Left lung (tissue), 10 donors: ENCODE measurements around the gene TMEM252. TPM values are rescaled to one million over a fixed set of nuclear protein-coding genes. Genes with fewer than 3 reads are reported as not detected.

ENCODE experiments used
- ATAC-seq: fragments of 200-7000 bp; cut with Tn5 transposase; one replicate; pipeline ENCODE4 v1.9.1; 2020; ENCODE audit warnings: moderate library complexity
- DNase-seq, 4 donors: peaks; one replicate each; pipeline ENCODE4 v3.0.0-alpha.2; 2013 to 2020
- H3K27ac ChIP-seq, 2 donors: fragments of 200-600 bp; sonication (generic) in 1 of 2; one replicate each; pipeline versions ENCODE4 v1.5.0 to v1.8.0; 2020 to 2021
- H3K27me3 ChIP-seq, 2 donors: fragments of 200-600 bp; sonication (generic) in 1 of 2; one replicate each; pipeline versions ENCODE4 v1.5.0 to v1.8.0; 2020 to 2021
- H3K36me3 ChIP-seq, 2 donors: fragments of 200-600 bp; sonication (generic) in 1 of 2; one replicate each; pipeline versions ENCODE4 v1.5.0 to v1.8.0; 2020 to 2021
- H3K4me1 ChIP-seq, 2 donors: fragments of 200-600 bp; one replicate each; pipeline ENCODE4 v1.8.0; 2021
- H3K4me3 ChIP-seq, 2 donors: fragments of 200-600 bp; sonication (generic) in 1 of 2; one replicate each; pipeline versions ENCODE4 v1.5.0 to v1.8.0; 2020 to 2021; ENCODE audit warnings: mild to moderate bottlenecking in 1 of 2
- H3K9me3 ChIP-seq, 2 donors: fragments of 200-600 bp; sonication (generic) in 1 of 2; one replicate each; pipeline versions ENCODE4 v1.5.0 to v1.8.0; 2020 to 2021
- CTCF ChIP-seq, 2 donors: fragments of 200-600 bp; sonication (generic) in 1 of 2; IDR thresholded peaks; one replicate each; pipeline versions ENCODE4 v1.5.0 to v1.8.0; 2021; ENCODE audit warnings: antibody characterized with exemption in 2 of 2
- intact Hi-C, 2 donors: fragments of 100-400 bp; cut with DNase I; formaldehyde crosslinking; loops; one replicate each; pipeline versions ENCODE4 v1.11.2 to v1.14.2; 2022
- polyA plus RNA-seq, 6 donors: library from polyadenylated mRNA; unstranded; fragments of 120-200 nt; gene quantifications; one replicate each; pipeline ENCODE4 v1.2.1, GENCODE V29; 2013; ENCODE audit not compliant: insufficient read length in 6 of 6
- total RNA-seq, 2 donors: library from RNA; stranded (reverse); fragmentation: NEBNext Ultra II Directional; extraction: Animal tissue kit (Norgen Biotek cat#: 25700); gene quantifications; one replicate each; pipeline ENCODE4 v1.2.1, GENCODE V29; 2021
- donor health status: DM: no; HTN: yes; CAD: no.
- donor health status: DM: no; HTN: no; CAD: no.

Gene TMEM252
- total and polyA plus RNA-seq, 8 donors: 2.2 to 2.7 (median 2.4) TPM; not detected in 2

GRCh38 chr9:68493958-68494577 is 46.6 kb downstream of the TMEM252 start:
- no peaks in the 10 kb centered on the region for H3K9me3 ChIP-seq
- no peaks in the 10 kb centered on the region for H3K36me3 ChIP-seq
- ATAC-seq: no peak
- TF ChIP-seq CTCF (IDR thresholded peaks at IDR 0.05): no peak
- no peak for DNase-seq
- H3K4me3 ChIP-seq: no peak overlapping the region
- intact Hi-C loops: no loop called here
- no peaks in the 10 kb centered on the region for H3K4me1 ChIP-seq
- H3K27ac ChIP-seq: no peak overlapping the region
- no peaks in the 10 kb centered on the region for H3K27me3 ChIP-seq

- no peak for DNase-seq
- Histone ChIP-seq H3K9me3 (no peaks in the 10 kb centered on the region), H3K36me3 (no peaks in the 10 kb centered on the region), H3K27ac (no peak overlapping the region), H3K4me3 (no peak overlapping the region), H3K4me1 (no peaks in the 10 kb centered on the region), H3K27me3 (no peaks in the 10 kb centered on the region)
- TF ChIP-seq CTCF (IDR thresholded peaks at IDR 0.05): no peak
- intact Hi-C loops: no loop called here
- no peak for ATAC-seq
These were observed 47.1 kb downstream of the TMEM252 start for GRCh38 chr9:68493541-68493940.

- H3K4me3 ChIP-seq: no peak overlapping the region
- no peaks in the 10 kb centered on the region for H3K36me3 ChIP-seq
- peak in 1 of 4 donors; percentile 55 for DNase-seq
- intact Hi-C loops: no loop called here
- no peaks in the 10 kb centered on the region for H3K27me3 ChIP-seq
- no peak overlapping the region for H3K27ac ChIP-seq
- no peak for ATAC-seq
- no peak for TF ChIP-seq CTCF (IDR thresholded peaks at IDR 0.05)
- H3K4me1 ChIP-seq: no peaks in the 10 kb centered on the region
- H3K9me3 ChIP-seq: no peaks in the 10 kb centered on the region
These were observed 47.9 kb downstream of the TMEM252 start for GRCh38 chr9:68492806-68493205.

- no peaks in the 10 kb centered on the region for H3K4me1 ChIP-seq
- DNase-seq (no peak), ATAC-seq (no peak)
- no peak overlapping the region for H3K4me3 ChIP-seq
- intact Hi-C loops: no loop called here
- no peaks in the 10 kb centered on the region for H3K36me3 ChIP-seq
- H3K27ac ChIP-seq: no peak overlapping the region
- H3K9me3 ChIP-seq: peaks cover 0 to 5% of the 10 kb centered on the region in 2 donors
- H3K27me3 ChIP-seq: no peaks in the 10 kb centered on the region
- TF ChIP-seq CTCF (IDR thresholded peaks at IDR 0.05): no peak
These were observed 51.0 kb downstream of the TMEM252 start for GRCh38 chr9:68489646-68490045.

GRCh38 chr9:68488126-68488525 is 52.6 kb downstream of the TMEM252 start:
- Histone ChIP-seq H3K4me3 (no peak overlapping the region), H3K9me3 (peaks cover 0 to 5% of the 10 kb centered on the region in 2 donors), H3K27me3 (no peaks in the 10 kb centered on the region), H3K27ac (no peak overlapping the region), H3K36me3 (no peaks in the 10 kb centered on the region), H3K4me1 (no peaks in the 10 kb centered on the region)
- ATAC-seq (no peak), DNase-seq (no peak)
- intact Hi-C loops: no loop called here
- no peak for TF ChIP-seq CTCF (IDR thresholded peaks at IDR 0.05)

Other genes with a start within 250 kb of the TMEM252 start
- not detected for gene FOXD4L3, start 238.0 kb downstream of the TMEM252 start, total RNA-seq
- under 1 TPM in 2 of 6 donors, not detected in 4; 0.17 TPM for gene FOXD4L3, start 238.0 kb downstream of the TMEM252 start, polyA plus RNA-seq
- 10 to 100 TPM; 12.7 to 21.7 TPM for gene PGM5, start 184.3 kb downstream of the TMEM252 start, total RNA-seq
- 10 to 100 TPM; 50.0 to 61.3 (median 54.4) TPM for gene PGM5, start 184.3 kb downstream of the TMEM252 start, polyA plus RNA-seq
- 10 to 100 TPM; 24.8 to 31.0 TPM for gene PIP5K1B, start 164.4 kb upstream of the TMEM252 start, total RNA-seq
- 1 to 10 TPM; 3.1 to 4.3 (median 3.7) TPM for gene PIP5K1B, start 164.4 kb upstream of the TMEM252 start, polyA plus RNA-seq